ENCODE measurements around the gene SUSD4. TPM values are rescaled to one million over a fixed set of nuclear protein-coding genes. Genes with fewer than 3 reads are reported as not detected.
A peak's percentile ranks its signal among the peaks of the same experiment; 100 is the strongest.

Gene SUSD4
- total and polyA plus RNA-seq, 9 of the 15 experiments (the other 6 are each of a cell fraction or from before 2014, with no cell fraction given), result 0.06 to 1.7 (median 0.09) TPM; not detected in 4

DNA sequence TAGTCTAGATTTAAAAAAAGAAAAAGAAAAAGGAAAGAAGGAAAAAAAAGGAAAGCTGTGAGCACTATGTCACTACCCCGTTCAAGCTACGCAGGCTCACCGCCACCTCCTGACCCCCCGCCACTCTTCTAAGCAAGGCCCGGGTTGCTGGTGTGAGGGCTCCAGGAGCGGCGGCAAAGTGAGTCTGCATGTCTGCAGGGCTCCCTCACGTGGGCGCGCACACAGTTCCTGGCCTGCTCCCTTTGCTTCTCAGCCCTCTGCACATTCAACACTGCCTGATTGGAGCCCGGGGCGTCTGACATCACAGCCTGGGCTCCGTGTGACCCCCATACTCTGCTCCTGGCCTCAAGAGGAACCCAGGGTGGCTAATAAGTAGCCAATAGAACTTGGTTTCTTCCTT, 139.5 kb downstream of the SUSD4 start (continued):
- peak; percentile 89 for TF ChIP-seq MGA (IDR thresholded peaks at IDR 0.05)
- peak; percentile 47 for TF ChIP-seq ZFX (CRISPR knock-in tag; IDR thresholded peaks at IDR 0.05)
- 0 out of 2 replicates have a peak, but pooled peaks have one; percentile 51 for TF ChIP-seq CBFB (CRISPR knock-in tag; IDR thresholded peaks at IDR 0.05)
- TF ChIP-seq CEBPG (CRISPR knock-in tag; IDR thresholded peaks at IDR 0.05), result no peak
- no peak for TF ChIP-seq CEBPG (tag; conservative IDR thresholded peaks at IDR 0.05 in 1 of 2, IDR thresholded peaks at IDR 0.05 in 1 of 2)
- peak; percentile 44; the same call in 1 of the 2 replicates for TF ChIP-seq BHLHE40 (IDR thresholded peaks at IDR 0.05; ENCODE audit: low read length)
- TF ChIP-seq FOXP1 (CRISPR knock-in tag; IDR thresholded peaks at IDR 0.05), result peak; percentile 52; the same call in 1 of the 2 replicates
- no peak for TF ChIP-seq THAP7 (CRISPR knock-in tag; IDR thresholded peaks at IDR 0.05)
- no peak for TF ChIP-seq STAG1 (CRISPR knock-in tag; IDR thresholded peaks at IDR 0.05; ENCODE audit: borderline replicate concordance)
- TF ChIP-seq NR1H2 (CRISPR knock-in tag; IDR thresholded peaks at IDR 0.05), result no peak
- TF ChIP-seq, protein P1, sequence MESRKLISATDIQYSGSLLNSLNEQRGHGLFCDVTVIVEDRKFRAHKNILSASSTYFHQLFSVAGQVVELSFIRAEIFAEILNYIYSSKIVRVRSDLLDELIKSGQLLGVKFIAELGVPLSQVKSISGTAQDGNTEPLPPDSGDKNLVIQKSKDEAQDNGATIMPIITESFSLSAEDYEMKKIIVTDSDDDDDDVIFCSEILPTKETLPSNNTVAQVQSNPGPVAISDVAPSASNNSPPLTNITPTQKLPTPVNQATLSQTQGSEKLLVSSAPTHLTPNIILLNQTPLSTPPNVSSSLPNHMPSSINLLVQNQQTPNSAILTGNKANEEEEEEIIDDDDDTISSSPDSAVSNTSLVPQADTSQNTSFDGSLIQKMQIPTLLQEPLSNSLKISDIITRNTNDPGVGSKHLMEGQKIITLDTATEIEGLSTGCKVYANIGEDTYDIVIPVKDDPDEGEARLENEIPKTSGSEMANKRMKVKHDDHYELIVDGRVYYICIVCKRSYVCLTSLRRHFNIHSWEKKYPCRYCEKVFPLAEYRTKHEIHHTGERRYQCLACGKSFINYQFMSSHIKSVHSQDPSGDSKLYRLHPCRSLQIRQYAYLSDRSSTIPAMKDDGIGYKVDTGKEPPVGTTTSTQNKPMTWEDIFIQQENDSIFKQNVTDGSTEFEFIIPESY (CRISPR knock-in tag; IDR thresholded peaks at IDR 0.05), result peak; percentile 99
- TF ChIP-seq ATF7 (IDR thresholded peaks at IDR 0.05), result no peak

All from K562 (cell line).